ENCODE data around the gene IMPA2.
"Not testable (repeated sequence)": the region's sequence is repeated elsewhere in the genome, so short reads cannot be mapped to it uniquely, and the experiment has no call there.

Gene IMPA2

GRCh38 chr18:12067671-12068070 is 86.4 kb downstream of the IMPA2 start:
- no peak for DNase-seq

- DNase-seq = not testable (repeated sequence)
Observed at GRCh38 chr18:12068316-12068949, 87.1 kb downstream of the IMPA2 start.

- DNase-seq = no peak
Observed at GRCh38 chr18:12068950-12069320, 87.6 kb downstream of the IMPA2 start.

GRCh38 chr18:12071066-12071465 is 89.8 kb downstream of the IMPA2 start:
- DNase-seq = not testable (repeated sequence)

GRCh38 chr18:12072996-12073395 is 91.7 kb downstream of the IMPA2 start:
- DNase-seq = no peak

- no peak for DNase-seq
Observed at GRCh38 chr18:12074736-12075135, 93.4 kb downstream of the IMPA2 start.

- peak in 1 of 56 donors; percentile 29 for DNase-seq
Observed at GRCh38 chr18:12076424-12077140, 95.3 kb downstream of the IMPA2 start.

- DNase-seq = not testable (repeated sequence)
Observed at GRCh38 chr18:12077994-12078393, 96.7 kb downstream of the IMPA2 start.

GRCh38 chr18:12079491-12080237 is 98.4 kb downstream of the IMPA2 start:
- no peak for DNase-seq

Measured in amygdala (tissue), 56 donors.